Measurements from ENCODE around the gene OTUB1. TPM values are rescaled to one million over a fixed set of nuclear protein-coding genes. Genes with fewer than 3 reads are reported as not detected.
"Not testable (repeated sequence)": the region's sequence is repeated elsewhere in the genome, so short reads cannot be mapped to it uniquely, and the experiment has no call there.

OTUB1 gene
- total RNA-seq, 4 donors from 2014 or later, result 35.0 to 86.7 (median 50.4) TPM

DNA sequence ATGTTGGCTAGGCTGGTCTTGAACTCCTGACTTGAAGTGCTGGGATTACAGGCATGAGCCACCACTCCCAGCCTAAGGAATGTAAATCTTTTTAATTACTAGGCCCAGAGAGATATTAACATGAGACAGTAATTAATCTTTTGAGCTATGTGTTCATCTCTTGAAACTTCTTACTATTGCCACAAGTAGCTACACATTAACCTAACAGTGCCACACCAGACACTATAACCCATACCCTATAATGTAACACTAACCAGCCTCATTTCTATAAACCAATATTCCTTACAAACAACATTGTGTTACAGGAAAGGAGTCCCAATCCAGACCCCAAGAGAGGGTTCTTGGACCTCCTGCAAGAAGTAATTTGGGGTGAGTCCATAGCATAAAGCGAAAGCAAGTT is 19.8 kb upstream of the OTUB1 start:
- Histone ChIP-seq H3K27ac (no peak overlapping the region), H3K9me3 (no peaks in the 10 kb centered on the region), H3K27me3 (peaks cover 0 to 30% of the 10 kb centered on the region in 2 donors), H3K36me3 (no peaks in the 10 kb centered on the region), H3K4me3 (no peak overlapping the region), H3K4me1 (peaks cover 0 to 3% (median 0%) of the 10 kb centered on the region in 4 donors)
- WGBS, 2 donors, result 93 to 96% methylated on average over 1 of the region's 1 CpG
- no peak for DNase-seq (ENCODE audit: low spot score in 2 of 2)
- TF ChIP-seq, protein P1, sequence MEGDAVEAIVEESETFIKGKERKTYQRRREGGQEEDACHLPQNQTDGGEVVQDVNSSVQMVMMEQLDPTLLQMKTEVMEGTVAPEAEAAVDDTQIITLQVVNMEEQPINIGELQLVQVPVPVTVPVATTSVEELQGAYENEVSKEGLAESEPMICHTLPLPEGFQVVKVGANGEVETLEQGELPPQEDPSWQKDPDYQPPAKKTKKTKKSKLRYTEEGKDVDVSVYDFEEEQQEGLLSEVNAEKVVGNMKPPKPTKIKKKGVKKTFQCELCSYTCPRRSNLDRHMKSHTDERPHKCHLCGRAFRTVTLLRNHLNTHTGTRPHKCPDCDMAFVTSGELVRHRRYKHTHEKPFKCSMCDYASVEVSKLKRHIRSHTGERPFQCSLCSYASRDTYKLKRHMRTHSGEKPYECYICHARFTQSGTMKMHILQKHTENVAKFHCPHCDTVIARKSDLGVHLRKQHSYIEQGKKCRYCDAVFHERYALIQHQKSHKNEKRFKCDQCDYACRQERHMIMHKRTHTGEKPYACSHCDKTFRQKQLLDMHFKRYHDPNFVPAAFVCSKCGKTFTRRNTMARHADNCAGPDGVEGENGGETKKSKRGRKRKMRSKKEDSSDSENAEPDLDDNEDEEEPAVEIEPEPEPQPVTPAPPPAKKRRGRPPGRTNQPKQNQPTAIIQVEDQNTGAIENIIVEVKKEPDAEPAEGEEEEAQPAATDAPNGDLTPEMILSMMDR (IDR thresholded peaks at IDR 0.05), result no peak

GRCh38 chr11:63969461-63969860 is 16.8 kb upstream of the OTUB1 start:
- DNase-seq (ENCODE audit: low spot score in 2 of 2), result no peak
- H3K27me3 ChIP-seq, result peaks cover 0 to 21% of the 10 kb centered on the region in 2 donors
- no peaks in the 10 kb centered on the region for H3K36me3 ChIP-seq
- peaks cover 0 to 3% (median 0%) of the 10 kb centered on the region in 4 donors for H3K4me1 ChIP-seq
- H3K9me3 ChIP-seq, result no peaks in the 10 kb centered on the region
- no peak overlapping the region for H3K4me3 ChIP-seq
- WGBS, 2 donors, result 85 to 91% methylated on average over 2 of the region's 2 CpGs
- TF ChIP-seq, protein P1 (IDR thresholded peaks at IDR 0.05), result no peak
- TF ChIP-seq POLR2A (IDR thresholded peaks at IDR 0.05) (no peak), EP300 (IDR thresholded peaks at IDR 0.05) (no peak)
- no peak overlapping the region for H3K27ac ChIP-seq

- H3K27me3 ChIP-seq, result peaks cover 0 to 18% of the 10 kb centered on the region in 2 donors
- TF ChIP-seq, protein P1 (IDR thresholded peaks at IDR 0.05), result no peak
- TF ChIP-seq EP300 (IDR thresholded peaks at IDR 0.05) (no peak), POLR2A (IDR thresholded peaks at IDR 0.05) (no peak)
- 68 to 82% methylated on average over 5 of the region's 5 CpGs for WGBS, 2 donors
- no peak overlapping the region for H3K4me3 ChIP-seq
- peaks cover 0 to 11% (median 8%) of the 10 kb centered on the region in 4 donors for H3K4me1 ChIP-seq
- no peaks in the 10 kb centered on the region for H3K9me3 ChIP-seq
- peaks cover 0 to 3% (median 0%) of the 10 kb centered on the region in 3 donors for H3K36me3 ChIP-seq
- DNase-seq (ENCODE audit: low spot score in 2 of 2), result no peak
- H3K27ac ChIP-seq, result no peak overlapping the region
These were observed 15.3 kb upstream of the OTUB1 start for GRCh38 chr11:63970902-63971301.

GRCh38 chr11:63973912-63974258 is 12.4 kb upstream of the OTUB1 start:
- H3K9me3 ChIP-seq; DNase-seq (ENCODE audit: low spot score in 2 of 2): not testable (repeated sequence)
- Histone ChIP-seq H3K27ac (peak overlapping the region in 2 of 4 donors; percentile 96 to 98), H3K27me3 (peaks cover 0 to 15% of the 10 kb centered on the region in 2 donors), H3K4me3 (peak overlapping the region in 1 of 4 donors; percentile 84), H3K36me3 (peaks cover 0 to 13% (median 4%) of the 10 kb centered on the region in 3 donors), H3K4me1 (peaks cover 0 to 25% (median 15%) of the 10 kb centered on the region in 4 donors)
- WGBS, 2 donors, result 69 to 71% methylated on average over 18 of the region's 18 CpGs

- WGBS, 2 donors, result 0 to 1% methylated on average over 24 to 40 of the region's 67 CpGs
- peak within 1 kb of the TSS; percentile 83 to 98 (median 92) for H3K27ac ChIP-seq
- peaks cover 0 to 13% of the 10 kb centered on the region in 2 donors for H3K27me3 ChIP-seq
- peaks cover 0 to 25% (median 15%) of the 10 kb centered on the region in 4 donors for H3K4me1 ChIP-seq
- TF ChIP-seq, protein P1 (IDR thresholded peaks at IDR 0.05), result peak in 2 of 5 experiments; percentile 7
- TF ChIP-seq POLR2A (IDR thresholded peaks at IDR 0.05) (peak in 1 of 2 donors; percentile 54), EP300 (IDR thresholded peaks at IDR 0.05) (peak; percentile 84 to 93)
- H3K4me3 ChIP-seq, result peak within 1 kb of the TSS; percentile 73 to 92 (median 87)
- no peaks in the 10 kb centered on the region for H3K9me3 ChIP-seq
- peak; percentile 97 to 99 for DNase-seq (ENCODE audit: low spot score in 2 of 2)
- H3K36me3 ChIP-seq, result peaks cover 0 to 20% (median 4%) of the 10 kb centered on the region in 3 donors
These were observed 11.7 kb upstream of the OTUB1 start, which contains the start of gene COX8A for GRCh38 chr11:63974259-63975143. Gene COX8A, plus strand, starts transcription at chr11:63974620. Its CDS starts 61 bp downstream, at chr11:63974681.

Measured in tibial nerve (tissue), 4 donors.